ENCODE data around the gene HAPSTR1. TPM values are rescaled to one million over a fixed set of nuclear protein-coding genes. Genes with fewer than 3 reads are reported as not detected.

Gene HAPSTR1
- total RNA-seq, 1 experiment from 2014 or later = 59.6 TPM

DNA sequence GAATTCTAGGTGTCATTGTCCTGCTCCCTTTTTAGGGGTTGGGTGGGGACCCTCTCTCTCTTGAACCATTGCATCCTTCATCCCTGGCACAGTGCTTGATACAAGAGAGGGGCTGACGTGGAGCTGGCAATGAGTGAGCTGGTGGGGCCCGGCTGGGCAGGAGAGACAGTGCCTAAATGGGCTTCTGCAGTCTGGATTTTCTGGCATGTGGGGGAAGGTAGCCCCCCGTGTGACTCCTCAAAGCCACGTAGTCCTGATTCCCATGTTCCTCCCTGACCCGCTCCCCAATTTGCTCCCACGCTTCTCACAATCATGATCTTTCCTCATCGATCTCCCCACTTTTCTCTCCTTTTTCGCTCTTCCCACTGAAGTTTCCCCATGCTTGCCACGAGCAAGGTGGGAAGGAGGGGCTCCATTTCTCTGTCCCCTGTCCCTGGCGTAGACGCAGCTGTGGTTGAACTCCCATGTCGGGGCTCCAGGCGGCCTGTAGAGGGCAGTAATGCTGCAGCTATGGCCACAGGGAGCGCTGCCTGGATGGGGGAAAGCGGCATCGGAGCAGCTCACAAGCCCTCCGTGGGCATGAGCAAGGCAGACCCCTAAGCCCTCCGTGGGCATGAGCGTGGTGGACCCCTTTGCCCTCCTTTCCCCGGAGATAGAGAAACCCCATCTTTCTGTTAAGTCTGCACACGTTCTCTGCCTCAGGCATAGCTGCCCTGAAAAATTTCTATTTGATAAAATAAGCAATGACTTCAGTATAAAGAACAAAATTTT lies 47.5 kb downstream of the HAPSTR1 start:
- CTCF ChIA-PET = interaction anchor here (0.6 to 2.2 kb wide), 15 partner anchors 9 to 1371 kb away, joined by 3 to 11 read pairs (median 5); partner anchors contain the start of gene CARHSP1
- no TSS peak for BruUV-seq (replicated peaks)
- Mint-ChIP-seq H3K36me3 (ENCODE audit: insufficient read depth, unreplicated experiment) (peaks cover 24% of the 10 kb centered on the region), H3K4me1 (ENCODE audit: low read depth, unreplicated experiment) (peaks cover 8% of the 10 kb centered on the region), H3K27ac (ENCODE audit: unreplicated experiment) (peak overlapping the region; percentile 0), H3K27me3 (ENCODE audit: unreplicated experiment) (peaks cover 16% of the 10 kb centered on the region), H3K9me3 (ENCODE audit: low read depth, unreplicated experiment) (no peaks in the 10 kb centered on the region), H3K4me3 (ENCODE audit: low read depth, unreplicated experiment) (no peak overlapping the region)
- intact Hi-C loops (cut with micrococcal nuclease; ENCODE audit: unreplicated experiment) = no loop called here
- peak; percentile 87 for DNase-seq
- TF ChIP-seq, protein P1, sequence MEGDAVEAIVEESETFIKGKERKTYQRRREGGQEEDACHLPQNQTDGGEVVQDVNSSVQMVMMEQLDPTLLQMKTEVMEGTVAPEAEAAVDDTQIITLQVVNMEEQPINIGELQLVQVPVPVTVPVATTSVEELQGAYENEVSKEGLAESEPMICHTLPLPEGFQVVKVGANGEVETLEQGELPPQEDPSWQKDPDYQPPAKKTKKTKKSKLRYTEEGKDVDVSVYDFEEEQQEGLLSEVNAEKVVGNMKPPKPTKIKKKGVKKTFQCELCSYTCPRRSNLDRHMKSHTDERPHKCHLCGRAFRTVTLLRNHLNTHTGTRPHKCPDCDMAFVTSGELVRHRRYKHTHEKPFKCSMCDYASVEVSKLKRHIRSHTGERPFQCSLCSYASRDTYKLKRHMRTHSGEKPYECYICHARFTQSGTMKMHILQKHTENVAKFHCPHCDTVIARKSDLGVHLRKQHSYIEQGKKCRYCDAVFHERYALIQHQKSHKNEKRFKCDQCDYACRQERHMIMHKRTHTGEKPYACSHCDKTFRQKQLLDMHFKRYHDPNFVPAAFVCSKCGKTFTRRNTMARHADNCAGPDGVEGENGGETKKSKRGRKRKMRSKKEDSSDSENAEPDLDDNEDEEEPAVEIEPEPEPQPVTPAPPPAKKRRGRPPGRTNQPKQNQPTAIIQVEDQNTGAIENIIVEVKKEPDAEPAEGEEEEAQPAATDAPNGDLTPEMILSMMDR (IDR thresholded peaks at IDR 0.05; ENCODE audit: unreplicated experiment) = peak; percentile 91

DNA sequence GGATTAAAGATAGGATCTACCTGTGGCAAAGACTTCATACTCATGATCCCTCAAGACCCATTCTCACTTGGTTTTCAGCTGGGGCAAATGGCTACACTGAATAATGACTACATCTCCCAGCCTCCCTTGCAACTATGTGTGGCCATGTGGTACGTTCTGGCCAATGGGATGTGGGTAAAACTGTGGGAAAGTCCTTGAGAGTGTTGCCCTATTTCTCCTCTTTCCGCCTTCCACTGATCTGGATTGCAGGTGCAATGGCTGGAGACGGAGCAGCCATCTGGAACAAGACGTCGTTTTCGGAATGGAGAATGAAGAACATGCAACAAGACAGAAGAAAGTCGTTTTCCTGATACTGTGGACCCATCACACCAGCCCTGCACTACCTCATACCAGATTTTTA lies 48.5 kb downstream of the HAPSTR1 start:
- H3K4me1 Mint-ChIP-seq (ENCODE audit: low read depth, unreplicated experiment) = peaks cover 8% of the 10 kb centered on the region
- intact Hi-C loops (cut with micrococcal nuclease; ENCODE audit: unreplicated experiment) = no loop called here
- CTCF ChIA-PET = interaction anchor here (0.6 to 1.6 kb wide), 3 partner anchors 11 to 909 kb away, joined by 3 to 6 read pairs (median 5); no protein-coding TSS in a partner anchor
- TF ChIP-seq, protein P1 (IDR thresholded peaks at IDR 0.05; ENCODE audit: unreplicated experiment) = no peak
- peak; percentile 39 for DNase-seq
- no peak overlapping the region for H3K4me3 Mint-ChIP-seq (ENCODE audit: low read depth, unreplicated experiment)
- H3K9me3 Mint-ChIP-seq (ENCODE audit: low read depth, unreplicated experiment) = no peaks in the 10 kb centered on the region
- H3K36me3 Mint-ChIP-seq (ENCODE audit: insufficient read depth, unreplicated experiment) = peaks cover 18% of the 10 kb centered on the region
- H3K27me3 Mint-ChIP-seq (ENCODE audit: unreplicated experiment) = peaks cover 16% of the 10 kb centered on the region
- no peak overlapping the region for H3K27ac Mint-ChIP-seq (ENCODE audit: unreplicated experiment)
- no TSS peak for BruUV-seq (replicated peaks)

Other genes with a start within 250 kb of the HAPSTR1 start
- 89.2 and 104 TPM in 2 replicates for gene CARHSP1, start 222.6 kb upstream of the HAPSTR1 start, total RNA-seq (2022)
- not detected in 2 replicates for gene LITAFD, start 209.3 kb upstream of the HAPSTR1 start, total RNA-seq (2022)
- gene USP7, start 127.7 kb upstream of the HAPSTR1 start, total RNA-seq (2022) = 126 and 165 TPM in 2 replicates

Measured in Calu3 (cell line).